ENCODE measurements around the gene EXOSC2.

GRCh38 chr9:130696996-130697395 lies 3.4 kb downstream of the EXOSC2 start:
- TF ChIP-seq CTCF (IDR thresholded peaks at IDR 0.05) (no peak), POLR2A (IDR thresholded peaks at IDR 0.05) (no peak)

Measured in testis (tissue), 2 donors.